DLD1 (cell line): ENCODE results near the gene RBM47.

Experiments used
- in situ Hi-C: cut with HindIII; loops from 2 replicates; pipeline ENCODE4 v1.10.0; 2017; ENCODE audit warnings: low sequenced_read_pairs

Gene RBM47

GRCh38 chr4:40506066-40506465, 123.6 kb downstream of the RBM47 start:
- in situ Hi-C loops, result no loop called here

DNA sequence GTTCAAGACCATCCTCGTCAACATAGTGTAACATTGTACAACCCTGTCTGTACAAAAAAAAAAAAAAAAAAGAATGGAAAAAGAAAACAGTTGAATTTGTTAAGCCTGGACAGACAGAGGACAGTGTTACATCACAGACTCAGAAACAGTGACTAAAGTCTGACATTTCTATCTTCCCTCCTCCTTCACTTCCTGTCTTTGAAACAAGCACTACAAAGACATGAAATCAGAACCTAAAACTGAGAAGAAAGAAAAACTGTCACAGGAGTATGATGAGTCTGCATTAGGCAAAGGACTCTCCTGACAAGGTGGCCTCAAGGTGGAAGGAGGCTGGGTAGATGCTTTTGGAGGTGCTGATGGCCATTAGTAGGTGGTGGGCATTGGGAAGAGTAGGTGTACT, 126.7 kb downstream of the RBM47 start:
- in situ Hi-C loops, result no loop called here

- in situ Hi-C loops, result no loop called here
These were observed 127.4 kb downstream of the RBM47 start for GRCh38 chr4:40502220-40502619.

DNA sequence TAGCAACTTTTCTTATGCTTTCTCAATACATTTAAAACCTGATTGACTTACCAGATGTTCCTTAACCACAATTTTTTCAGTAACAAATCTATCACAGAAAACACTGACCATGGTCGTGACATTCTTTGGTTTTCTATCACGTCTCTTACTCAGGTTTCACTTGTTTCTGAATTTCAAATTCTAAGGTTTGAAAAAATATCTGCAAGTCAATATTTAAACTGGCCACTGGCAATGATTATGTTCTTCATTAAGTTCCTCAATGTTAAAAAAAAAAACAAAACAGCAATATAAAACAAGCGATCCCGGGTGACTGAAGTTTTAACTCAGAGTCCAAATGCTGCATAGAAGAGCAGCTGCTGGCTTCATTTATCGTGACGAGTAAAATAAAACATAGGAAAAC, 128.9 kb downstream of the RBM47 start:
- in situ Hi-C loops, result no loop called here

DNA sequence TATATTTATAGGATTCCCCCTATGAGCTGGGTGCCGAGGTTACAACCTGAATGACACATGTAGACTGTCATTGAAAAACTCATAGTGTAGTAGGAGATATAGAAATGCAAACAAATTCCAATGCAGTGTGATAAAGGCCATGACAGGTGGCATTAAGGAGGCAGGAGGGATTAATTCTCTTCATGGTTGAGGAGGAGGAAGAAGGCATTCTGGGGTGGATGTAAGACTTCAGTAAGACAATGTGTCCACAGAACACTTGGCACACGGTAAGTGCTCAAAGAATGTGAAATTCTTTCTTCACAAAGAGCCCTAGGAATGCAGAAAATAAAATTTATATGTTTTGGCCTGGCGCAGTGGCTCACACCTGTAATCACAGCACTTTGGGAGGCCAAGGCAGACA, 136.5 kb downstream of the RBM47 start:
- in situ Hi-C loops, result loop anchor here (25.0 kb wide), 1 partner anchor 119 kb away; no protein-coding TSS in a partner anchor

- in situ Hi-C loops, result loop anchor here (25.0 kb wide), 1 partner anchor 120 kb away; no protein-coding TSS in a partner anchor
These were observed 137.0 kb downstream of the RBM47 start for GRCh38 chr4:40492691-40493090.

GRCh38 chr4:40490481-40490880, 139.2 kb downstream of the RBM47 start:
- in situ Hi-C loops, result loop anchor here (25.0 kb wide), 1 partner anchor 122 kb away; no protein-coding TSS in a partner anchor

DNA sequence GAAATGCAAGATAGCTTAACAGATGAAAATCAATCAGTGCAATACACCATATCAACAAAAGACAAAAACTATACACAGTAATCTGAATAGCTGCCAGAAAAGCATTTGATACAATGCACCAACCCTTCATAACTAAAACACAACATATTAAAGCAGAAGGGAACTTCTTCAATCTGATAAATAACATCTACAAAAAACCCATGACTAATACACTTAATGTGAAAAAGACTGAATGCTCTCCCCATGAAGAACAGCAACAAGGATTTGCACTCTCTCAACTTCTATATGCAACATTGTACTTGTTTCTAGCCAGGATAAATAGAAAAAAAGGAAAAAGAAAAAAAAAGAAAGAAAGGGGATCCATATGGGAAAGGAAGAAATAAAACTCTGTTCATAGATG, 139.7 kb downstream of the RBM47 start:
- in situ Hi-C loops, result loop anchor here (25.0 kb wide), 1 partner anchor 122 kb away; no protein-coding TSS in a partner anchor

DNA sequence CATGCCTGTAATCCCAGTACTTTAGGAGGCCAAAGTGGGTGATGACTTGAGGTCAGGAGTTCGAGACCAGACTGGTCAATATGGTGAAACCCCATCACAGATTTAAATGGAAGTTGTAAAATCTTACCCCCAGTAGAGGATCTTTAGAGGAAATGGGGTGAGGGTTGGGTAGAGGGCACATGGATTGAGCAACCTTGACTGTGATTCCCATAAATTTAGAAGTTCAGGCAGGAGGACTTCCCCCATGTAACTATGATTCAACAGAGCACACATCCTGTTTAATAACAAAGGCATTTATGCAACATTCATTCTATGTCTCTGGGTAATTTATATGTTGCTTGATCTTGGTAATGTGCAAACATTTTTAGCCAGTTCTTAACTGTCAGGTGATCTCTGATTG, 143.1 kb downstream of the RBM47 start:
- in situ Hi-C loops, result loop anchor here (25.0 kb wide), 1 partner anchor 126 kb away; no protein-coding TSS in a partner anchor

GRCh38 chr4:40484346-40485090, 145.1 kb downstream of the RBM47 start:
- in situ Hi-C loops, result loop anchor here (25.0 kb wide), 1 partner anchor 128 kb away; no protein-coding TSS in a partner anchor

- in situ Hi-C loops, result loop anchor here (25.0 kb wide), 1 partner anchor 129 kb away; no protein-coding TSS in a partner anchor
These were observed 146.5 kb downstream of the RBM47 start for GRCh38 chr4:40482985-40483647.

DNA sequence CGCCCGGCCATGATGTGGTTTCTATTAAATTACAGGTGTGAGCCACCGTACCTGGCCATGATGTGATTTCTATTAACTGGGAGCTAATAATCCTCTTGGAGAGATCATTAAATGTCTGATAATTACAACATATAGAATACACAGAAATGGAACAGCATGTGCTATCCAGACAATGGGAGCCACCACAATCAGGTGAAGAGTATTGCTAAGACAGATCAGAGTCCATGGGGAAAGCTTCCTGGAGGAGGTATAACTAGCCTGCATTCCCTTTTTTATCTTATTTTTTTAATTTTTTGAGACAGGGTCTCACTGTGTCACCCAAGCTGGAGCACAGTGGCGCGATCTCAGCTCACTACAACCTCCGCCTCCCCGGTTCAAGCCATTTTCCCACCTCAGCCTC, 147.7 kb downstream of the RBM47 start:
- in situ Hi-C loops, result loop anchor here (25.0 kb wide), 1 partner anchor 130 kb away; no protein-coding TSS in a partner anchor

- in situ Hi-C loops, result loop anchor here (25.0 kb wide), 1 partner anchor 132 kb away; no protein-coding TSS in a partner anchor
These were observed 149.4 kb downstream of the RBM47 start for GRCh38 chr4:40480291-40480690.

- in situ Hi-C loops, result loop anchor here (25.0 kb wide), 1 partner anchor 133 kb away; no protein-coding TSS in a partner anchor
These were observed 150.3 kb downstream of the RBM47 start for GRCh38 chr4:40479378-40479777.

DNA sequence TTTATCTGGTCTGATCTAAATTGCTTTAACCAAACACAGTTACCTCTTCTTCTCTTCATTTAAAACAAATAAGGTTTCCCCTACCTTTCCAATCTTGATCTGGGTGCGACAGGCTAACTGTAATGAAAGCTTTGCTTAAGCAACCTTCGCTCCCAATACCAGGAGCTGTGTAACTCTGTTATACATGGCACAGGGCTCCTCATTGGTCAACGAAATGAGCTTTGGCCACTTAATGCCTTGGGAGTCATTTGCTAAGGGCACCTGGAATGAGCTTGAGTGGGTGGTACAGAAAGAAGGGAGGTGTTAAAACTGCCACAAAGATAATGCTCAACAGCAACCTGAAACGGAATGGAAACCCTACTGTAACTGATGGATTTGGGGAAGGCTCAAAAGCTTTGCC, 154.1 kb downstream of the RBM47 start:
- in situ Hi-C loops, result loop anchor here (25.0 kb wide), 1 partner anchor 137 kb away; no protein-coding TSS in a partner anchor

- in situ Hi-C loops, result no loop called here
These were observed 155.9 kb downstream of the RBM47 start for GRCh38 chr4:40473578-40474388.

DNA sequence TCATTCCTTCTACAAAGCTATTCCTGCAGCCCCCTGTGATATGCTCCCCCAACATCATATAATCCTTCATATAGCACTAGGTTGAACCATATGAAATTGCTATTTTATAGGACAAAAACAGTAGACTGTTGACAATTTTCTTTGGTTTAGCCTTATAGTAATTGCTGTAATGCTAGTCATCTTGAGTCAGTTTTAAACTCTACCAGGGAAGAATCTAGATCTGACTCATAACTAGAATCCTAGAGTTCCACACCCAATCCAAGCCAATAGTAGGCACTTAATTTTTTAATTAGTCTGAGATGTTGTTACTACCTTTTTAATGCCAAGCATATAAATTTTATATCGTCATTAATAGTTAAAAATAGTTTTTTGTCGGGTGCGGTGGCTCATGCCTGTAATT, 157.7 kb downstream of the RBM47 start:
- in situ Hi-C loops, result no loop called here

DNA sequence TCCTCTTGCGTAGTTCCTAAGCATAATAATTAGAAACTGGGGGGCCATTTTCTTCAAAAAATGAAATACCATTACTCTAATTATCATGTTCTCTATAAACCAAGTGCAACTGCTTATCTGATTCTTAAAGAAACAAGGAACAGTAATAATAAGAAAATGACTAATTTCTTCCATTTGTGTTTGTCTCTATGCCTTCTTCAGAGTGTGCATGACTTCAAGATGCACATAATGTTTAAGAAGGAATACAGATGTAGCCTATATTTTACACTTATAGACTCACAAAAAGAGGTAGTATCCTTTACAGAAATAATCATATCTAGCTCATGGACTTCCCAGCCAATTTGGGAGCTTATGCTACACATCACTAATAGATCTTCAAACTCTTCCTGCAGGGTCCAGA, 162.9 kb downstream of the RBM47 start:
- in situ Hi-C loops, result no loop called here

DNA sequence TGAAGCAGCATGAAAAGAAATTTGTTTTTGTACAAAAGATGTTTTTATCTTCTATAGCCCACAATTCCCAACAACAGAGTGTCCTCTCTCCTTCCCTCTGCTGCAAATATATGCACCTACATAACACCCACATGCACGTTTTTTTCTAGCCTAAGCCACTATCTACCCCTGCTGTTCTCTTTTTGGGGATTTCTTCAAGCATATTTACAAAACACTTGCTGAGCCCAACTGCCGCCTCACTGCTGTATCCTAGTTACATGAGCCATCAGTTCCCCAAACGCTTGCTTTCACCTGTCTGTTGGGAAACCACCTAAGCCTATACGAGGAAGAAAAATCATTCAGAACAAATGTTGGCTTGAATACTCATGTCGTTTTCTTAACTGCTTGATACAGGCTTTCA, 167.3 kb downstream of the RBM47 start:
- in situ Hi-C loops, result no loop called here

DNA sequence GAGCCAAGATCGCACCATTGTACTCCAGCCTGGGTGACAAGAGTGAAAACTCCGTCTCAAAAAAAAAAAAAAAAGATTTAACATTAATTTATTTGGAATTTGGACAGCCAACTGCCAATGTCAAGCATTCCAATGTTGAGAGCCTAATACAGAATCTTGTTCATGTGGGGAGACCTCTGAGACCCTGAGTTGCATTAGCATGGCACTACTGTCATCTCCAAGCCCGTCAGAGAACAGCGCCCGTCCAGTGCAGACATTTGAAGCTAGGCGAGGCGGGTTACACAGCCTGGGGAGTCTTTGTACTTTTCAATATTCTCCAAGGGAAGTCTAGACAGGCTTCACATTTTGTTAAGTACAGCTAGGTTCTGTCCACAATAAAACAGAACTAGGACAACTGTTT, 167.8 kb downstream of the RBM47 start:
- in situ Hi-C loops, result no loop called here

DNA sequence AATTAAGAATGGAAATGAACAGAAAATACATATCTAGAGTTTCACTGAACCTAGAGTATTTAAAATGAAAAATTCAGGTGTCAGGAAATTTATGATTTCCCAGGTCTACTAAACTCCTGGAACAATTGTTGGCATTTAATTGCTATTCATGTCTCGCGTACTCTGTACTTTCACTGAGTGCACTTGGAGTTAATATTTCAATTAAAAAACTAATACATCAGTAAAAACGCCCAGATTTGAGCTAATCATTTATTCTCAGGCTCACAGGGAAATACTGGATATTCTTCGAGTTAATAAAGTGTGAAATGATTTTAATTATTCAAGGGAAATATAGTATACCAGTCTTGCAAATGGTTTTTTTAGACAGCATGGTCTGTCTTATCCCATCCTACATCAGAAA, 168.6 kb downstream of the RBM47 start:
- in situ Hi-C loops, result no loop called here
